Kidney tubule cell (primary cell): ENCODE data around the gene SUMF1.

ENCODE experiments used
- DNase-seq: peaks from one replicate; pipeline ENCODE4 v3.0.0-alpha.2; 2018; ENCODE audit warnings: low spot score

Gene SUMF1

DNA sequence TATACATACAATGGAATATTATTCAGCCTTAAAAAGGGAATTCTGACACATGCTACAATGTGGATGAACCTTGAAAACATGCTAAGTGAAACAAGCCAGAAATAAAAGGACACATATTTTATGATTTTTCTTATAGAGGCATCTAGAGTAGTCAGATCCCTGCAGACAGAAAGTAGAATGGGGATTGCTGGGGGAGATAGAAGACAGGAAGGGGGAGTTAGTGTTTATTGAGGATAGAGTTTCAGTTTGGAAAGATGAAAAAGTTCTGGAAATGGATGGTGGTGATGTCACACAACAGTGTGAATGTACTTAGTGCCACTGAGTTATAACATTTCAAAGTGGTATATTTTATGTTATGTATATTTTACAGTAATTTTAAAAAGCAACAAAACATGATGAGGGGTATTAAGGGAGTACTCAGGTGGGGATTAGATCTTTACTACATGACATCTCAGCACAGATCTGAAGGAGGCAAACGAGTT is 30.8 kb upstream of the SUMF1 start:
- DNase-seq = no peak

DNA sequence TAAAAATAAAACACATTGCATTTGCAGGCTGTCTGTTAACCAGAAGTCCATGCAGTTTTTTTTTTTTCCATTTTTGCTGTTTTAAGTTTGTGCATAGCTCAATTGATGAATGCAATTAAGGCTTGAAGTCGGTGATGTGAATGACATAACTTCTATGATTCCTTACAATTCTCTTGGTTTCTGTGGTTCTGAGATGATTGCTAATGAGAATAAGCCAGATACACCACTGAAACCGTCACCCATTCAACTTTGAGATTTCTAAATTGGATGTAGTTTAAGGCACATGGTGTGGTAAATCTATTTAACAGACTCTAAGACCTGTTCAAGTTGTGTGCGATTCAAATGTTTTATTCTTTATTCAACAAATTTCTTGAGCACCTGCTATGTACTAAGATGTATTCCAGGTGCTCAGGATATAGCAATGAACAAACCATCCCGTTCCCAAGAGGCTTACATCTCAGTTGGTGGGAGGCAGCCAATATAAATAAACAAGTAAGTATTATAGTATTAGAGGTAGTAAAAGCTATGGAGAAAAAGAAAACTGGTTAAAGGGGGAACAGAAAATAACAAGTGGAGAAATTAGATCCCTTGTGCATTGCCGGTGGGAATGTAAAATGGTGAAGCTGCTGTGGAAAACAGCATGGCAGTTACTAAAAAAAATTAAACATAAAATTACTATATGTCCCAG is 30.1 kb upstream of the SUMF1 start:
- no peak for DNase-seq

DNA sequence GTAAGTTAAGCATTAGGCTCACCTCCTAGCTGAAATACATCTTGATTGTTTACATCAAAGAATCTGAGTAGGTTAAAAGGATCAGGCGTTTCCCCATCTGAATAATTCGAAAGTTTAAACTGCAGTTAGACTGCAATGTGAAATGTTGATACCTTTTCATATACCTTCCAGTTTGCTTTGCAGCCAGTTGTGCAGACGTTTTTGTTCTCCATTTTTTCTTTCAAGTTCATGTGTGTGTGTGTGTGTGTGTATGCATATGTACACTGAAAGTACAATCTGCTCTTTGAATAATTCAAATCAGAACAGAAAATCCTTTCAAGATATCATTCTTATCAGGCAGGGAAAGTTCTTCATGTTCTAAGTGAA is 29.0 kb upstream of the SUMF1 start:
- no peak for DNase-seq

DNA sequence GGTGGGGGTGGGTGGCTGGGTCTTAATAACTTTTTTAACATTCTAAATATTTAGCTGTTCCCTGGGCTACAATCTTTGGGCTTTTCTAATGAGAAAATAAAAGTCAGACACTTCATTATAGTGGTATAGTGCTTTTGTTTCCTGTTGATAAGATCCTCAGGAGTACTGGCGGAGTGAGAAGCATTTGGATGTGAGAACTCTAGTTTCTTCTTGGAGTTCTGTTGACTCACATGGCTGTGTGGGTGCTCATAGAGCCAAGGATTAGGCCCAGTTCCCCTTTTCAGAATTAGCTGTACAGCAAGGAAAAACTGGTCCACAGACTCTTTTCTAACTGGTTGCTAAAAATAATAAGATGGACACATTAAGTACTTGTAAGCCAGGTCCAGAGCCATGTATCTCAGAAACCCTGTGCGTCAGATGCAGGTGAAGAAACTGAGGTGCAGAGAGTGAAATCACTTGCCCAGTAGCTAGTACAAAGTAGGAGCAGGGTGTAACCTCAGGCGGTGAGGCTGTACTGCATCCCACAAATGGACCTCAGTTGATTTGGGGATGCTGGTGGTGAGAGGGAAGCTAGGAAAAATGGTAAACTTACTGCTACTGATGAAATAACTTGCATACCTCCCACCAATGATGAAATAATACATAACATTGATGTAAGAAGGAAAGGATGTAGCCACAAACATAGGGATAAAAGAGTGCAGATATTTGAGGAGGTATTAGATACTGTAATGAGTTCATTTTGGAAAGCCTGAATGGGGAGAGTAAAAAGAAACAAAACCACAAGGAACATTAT is 28.4 kb upstream of the SUMF1 start:
- no peak for DNase-seq

DNA sequence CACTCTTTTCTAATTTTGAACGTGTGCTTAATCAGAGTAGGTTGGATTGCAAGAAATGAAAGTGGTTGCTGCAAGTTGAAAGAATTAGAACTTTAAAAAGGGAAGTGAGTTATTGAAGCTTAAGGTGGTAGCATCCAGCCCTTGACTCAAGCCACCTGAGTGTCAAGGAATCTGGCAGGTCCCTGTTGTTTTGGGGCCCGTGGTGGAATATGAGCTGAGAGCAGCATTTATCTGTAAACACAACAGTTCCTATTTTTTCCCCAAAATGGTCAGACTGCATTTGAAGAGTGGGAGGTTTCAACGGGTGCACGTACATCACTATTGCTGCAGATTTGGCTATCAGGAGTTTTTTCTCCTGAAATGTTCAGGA is 27.8 kb upstream of the SUMF1 start:
- no peak for DNase-seq

DNA sequence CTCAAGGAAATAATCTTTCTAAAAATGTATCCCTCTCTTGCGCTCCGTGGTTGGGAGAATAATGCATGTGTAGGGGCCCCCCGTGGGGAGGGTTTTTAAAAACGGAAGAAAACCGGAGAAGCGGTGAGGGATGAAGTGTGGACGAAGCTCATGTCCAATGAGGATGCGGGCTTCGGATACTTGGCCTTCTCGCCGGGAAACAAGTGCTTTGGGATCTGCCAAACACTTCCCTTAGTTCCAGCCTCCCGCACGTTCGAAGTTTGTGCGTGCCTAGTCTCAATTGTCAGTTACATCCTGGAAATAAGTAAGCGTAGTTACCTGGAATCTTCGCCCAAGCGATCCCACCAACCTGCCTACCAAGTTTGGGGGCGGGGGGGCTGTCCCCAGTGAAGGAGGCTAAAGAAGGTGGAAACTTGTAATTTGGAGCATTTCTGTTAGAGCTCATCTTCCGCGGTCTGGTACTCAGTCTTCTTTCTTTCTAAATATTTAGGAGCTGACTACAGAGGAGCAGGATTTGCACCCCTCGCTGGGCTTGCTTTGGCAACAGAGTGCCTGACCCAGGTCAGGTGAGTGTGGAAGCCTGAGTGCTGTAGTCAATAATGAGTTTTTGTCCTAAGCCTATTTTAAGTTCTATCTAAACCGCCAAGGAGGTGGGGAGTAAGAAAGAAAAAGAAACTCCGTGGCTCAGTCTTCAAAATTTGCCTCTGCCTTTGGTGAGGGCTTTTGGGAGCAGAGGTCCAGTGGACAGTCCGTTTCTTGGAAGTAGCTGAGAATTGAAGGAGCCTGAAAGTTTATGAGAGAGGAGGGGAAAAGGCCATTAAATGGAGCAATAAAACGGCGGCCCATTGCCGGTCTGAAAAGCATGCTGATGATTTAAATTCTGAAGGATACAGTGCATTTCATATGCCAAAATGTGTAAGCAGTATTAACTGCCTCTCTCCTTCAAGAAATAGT is 27.1 kb upstream of the SUMF1 start:
- DNase-seq = peak; percentile 22

DNA sequence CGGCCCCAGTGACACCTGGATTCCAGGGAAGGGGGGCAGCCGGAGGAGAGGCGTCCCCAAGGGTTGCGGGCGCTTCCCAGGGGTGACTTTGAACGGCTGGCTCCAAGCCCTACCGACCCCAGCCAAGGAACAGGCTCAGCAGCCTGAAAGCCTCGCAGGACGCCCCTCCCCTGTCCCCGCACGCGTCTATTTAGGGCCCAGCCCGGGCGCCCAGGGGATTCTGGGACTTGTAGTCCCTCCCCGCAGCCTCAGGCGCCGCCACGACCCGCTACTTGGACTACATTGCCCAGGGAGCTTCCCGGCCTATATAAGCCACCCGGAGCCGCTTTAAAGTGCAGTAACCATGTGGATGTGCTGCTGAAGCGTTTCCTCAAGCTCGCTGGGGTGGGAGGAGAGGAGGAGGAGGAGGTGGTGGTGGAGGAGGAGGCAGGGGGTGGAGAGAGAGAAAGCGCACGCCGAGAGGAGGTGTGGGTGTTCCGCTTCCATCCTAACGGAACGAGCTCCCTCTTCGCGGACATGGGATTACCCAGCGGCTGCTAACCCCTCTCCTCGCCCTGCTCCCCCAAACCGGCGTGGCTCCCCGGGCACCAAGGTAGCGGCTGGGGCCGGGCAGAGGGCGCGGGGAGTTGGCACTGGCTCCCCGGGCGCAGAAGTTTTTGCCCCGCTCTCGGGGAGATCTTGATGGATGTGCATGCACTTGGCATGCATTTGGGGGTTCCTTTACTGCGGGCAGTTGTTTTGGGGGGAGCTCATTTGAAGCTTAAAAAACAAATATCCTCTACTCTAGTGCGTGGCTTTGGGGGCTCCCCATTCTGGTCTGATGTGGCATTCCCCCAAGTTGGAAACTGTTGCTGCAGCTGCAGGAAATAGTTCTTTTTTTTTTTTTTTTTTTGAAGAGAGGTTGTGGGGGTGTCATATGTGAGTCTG is 26.2 kb upstream of the SUMF1 start, which contains the start of gene ITPR1:
ITPR1 (plus strand) TSS at position 335 of the 927 bp plus-strand sequence. CDS start 23,144 bp downstream, outside the sequence.
- peak; percentile 99 for DNase-seq

DNA sequence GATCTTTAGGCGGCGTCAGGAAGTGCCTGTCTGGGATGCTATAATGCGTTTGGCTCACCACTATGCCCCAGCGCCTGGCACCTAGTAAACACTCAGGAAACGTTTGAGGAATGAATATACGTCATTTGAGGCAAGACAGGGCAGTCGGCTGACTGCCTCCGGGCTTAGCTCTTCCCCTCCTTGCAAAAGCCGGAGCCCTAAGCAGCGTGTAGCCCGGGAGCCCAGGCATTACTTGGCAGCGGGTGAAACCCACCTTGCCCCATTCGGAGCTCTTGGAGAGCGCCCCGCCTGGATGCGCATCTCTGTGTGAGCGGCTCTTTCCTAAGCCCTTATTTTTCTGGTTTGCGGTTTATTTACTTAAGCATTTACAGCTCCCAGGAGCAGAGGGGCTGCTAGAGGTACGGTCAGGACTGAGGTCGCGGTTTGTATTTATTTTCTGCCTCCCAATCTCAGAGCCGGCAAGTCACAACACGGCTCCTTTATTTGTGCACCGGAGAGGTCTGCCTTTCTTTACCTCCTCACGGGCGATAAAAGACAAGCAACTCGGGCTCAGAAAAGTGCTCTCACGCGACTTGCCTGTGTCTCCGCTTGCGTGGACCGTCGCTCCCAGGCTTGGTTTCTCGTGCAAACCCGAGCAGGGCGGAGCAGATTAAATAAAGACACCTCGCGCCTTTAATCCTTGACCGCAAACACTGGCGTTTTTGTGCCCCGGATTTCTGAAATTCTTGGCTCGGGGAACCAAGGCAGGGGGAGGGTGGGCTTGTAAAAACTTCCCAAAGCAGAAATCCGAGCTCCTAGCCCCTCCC is 25.3 kb upstream of the SUMF1 start:
- DNase-seq = peak; percentile 79

DNA sequence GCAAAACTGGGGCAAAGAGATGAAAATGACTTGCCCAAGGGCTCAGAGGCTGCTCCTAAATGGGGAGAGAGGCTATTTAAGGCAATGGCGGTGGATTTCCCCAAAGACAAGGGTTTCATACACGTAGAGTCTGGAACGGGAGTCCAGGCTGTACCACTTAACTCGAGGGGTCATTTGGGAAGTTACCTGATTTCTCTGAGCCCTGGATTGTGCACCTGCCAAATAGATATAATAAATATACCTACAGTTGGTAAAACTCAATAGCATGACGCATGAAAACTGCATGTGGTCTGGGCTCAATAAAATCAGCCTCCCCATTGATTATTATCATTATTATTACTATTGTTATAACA is 24.8 kb upstream of the SUMF1 start:
- DNase-seq = no peak

DNA sequence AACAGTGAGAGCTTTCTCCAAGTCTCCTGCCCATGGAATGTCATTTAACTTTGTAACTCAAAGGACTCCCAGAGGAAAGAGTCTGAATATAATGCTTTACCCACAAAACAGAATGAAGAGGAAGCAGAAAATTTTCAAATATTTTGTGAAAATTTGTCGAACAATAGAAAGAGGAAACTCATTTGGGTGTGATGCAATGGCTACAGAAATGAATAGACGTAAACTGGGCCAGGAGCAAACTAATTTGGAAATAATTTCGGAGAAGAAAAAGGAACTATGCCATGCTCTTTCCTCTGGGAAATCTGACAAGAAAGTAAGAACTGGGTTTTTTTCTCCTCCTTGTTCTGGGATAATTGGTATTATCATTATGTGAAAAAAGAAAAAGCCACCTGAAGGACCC is 11.2 kb upstream of the SUMF1 start:
- no peak for DNase-seq

DNA sequence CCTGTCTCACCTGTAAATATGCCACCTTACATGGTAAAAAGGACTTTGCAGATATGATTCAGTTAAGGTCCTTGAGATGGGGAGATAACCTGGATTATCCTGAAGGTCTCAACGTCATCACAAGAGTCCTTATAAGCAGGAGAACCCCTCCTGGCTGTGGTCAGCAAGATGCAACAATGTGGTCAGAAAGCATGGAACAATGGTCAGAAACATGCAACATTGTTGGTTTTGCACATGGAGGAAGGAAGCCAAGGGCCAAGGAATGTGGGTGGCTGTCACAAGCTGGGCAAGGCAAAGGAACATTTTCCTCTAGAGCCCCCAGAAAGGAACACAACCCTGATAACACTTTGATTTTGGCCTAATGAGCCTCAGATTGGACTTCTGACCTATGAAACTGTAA is 9.4 kb upstream of the SUMF1 start:
- no peak for DNase-seq

DNA sequence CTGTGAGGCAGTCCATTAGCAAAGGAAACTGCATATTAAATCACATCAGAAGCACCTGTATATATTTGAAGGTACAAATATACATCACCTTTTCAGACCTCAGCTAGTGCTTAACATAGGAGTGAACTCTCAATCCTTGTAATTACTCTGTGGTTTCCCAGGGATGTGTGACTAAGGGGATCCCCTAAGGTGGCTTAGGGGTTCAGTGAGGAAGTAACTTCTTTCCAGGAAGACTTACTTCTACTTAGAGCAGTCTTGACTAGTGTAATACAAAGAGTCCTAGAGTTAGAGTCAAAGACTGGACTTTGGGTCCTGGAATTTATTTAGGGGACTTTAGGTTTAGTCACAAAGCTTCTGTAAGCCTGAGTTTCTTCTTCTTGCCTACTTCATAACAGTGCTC is 8.7 kb upstream of the SUMF1 start:
- no peak for DNase-seq

DNA sequence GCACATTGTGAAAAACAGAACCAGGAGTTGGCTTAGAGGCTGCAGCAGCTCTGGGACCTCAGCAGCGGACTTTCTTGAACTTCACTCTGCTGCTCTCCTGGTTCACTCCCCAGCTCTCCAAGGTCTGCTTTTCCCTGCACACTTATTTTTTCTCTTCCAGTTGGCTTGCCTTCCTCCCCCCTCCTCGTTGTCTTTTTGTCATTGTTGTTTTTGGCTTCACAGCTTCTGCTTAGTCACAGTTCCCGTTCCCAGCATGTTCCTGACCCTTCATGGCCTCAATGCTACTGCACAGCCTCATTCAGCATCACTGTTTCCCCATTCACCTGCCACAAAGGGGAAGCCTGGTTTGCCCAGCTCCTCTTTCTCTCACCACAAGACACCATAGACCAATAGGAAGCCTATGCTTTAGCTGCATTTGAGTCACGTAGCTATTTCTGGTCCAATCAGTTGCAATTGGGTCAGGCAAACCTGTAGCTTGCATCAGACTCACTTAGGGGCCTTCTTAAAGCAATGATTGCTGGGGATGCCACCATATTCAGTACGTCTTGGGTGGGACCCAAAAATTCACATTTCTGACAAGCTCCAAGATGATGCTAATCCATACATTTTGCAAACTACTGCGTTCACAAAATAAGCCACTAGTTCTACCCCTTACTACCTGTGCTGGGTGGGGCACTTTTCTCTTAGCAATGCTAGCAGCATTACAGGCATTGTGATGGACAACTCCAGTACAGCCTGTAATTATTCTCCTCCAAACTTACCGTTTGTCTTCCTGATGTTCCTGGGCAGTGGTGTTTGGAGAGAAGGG is 7.8 kb upstream of the SUMF1 start:
- DNase-seq = peak; percentile 77

DNA sequence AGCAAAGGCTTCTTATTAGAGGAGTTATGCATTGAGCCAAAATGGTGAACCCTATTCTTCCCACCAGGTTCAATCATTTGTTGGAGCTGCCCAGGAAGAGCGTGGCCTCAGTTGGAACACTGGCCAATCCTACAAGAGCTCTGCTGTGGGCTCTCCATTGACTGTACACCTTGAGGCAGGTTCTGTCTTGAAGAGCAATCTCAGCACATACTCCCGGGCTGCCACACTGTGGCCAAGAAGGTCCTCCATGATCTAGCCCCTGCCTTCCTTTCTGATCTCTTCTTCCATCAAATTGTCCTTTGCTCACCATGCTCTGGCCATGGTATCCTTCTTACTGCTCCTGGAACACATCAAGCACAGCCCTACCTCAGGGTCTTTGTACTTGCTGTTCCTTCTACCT is 5.7 kb upstream of the SUMF1 start:
- no peak for DNase-seq

DNA sequence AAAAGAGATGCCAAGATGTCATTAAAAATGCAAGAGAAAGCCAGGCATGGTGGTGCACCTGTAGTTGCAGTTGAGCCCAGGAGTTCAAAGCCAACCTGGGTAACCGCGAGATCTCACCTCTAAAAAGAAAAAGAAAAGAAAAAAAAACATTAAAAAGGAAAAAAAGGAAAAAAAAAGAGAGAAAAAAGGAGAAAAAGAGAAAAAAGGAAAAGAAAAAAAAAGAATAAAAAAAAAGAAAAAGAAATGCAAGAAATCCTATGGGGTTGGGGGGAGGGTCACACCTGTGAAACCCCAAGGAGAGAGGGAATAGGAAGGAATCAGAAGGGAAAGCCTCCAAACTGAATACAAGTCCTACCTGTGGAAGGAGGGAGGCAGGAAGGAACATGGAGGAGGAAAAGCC is 5.2 kb upstream of the SUMF1 start:
- DNase-seq = no peak

DNA sequence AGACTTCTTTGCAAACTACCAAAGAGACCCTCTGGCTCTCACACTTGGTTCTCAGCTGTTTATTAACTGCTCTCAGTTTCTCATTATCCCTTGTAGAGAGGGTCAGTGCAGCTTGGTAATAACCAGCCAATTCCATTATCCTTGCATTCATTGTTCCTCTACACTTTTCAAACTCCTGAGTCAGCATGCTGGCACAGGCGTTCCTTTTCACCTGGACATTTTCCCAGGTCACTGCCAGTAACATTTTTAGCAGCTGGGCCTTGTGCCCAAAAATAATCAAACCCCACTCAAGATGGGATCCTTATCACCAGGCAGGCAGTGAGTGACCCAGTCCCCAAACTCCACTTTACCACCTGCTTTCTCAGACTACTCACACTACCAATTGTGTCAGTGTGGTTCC is 4.8 kb upstream of the SUMF1 start:
- no peak for DNase-seq

DNA sequence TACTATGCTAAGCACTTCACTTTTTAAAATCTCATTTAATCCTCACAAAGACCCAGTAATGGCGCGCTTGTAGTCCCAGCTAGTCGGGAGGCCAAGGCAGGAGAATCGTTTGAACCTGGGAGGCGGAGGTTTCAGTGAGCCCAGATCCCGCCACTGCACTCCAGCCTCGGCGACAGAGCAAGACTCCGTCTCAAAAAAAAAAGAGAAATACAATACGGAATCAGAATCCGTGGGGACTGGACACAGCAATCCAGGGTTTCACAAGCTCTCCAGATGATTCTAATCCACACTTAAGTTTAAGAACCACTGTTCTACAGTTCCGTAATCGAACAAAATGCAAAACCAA is 426 bp upstream of the SUMF1 start:
- no peak for DNase-seq

DNA sequence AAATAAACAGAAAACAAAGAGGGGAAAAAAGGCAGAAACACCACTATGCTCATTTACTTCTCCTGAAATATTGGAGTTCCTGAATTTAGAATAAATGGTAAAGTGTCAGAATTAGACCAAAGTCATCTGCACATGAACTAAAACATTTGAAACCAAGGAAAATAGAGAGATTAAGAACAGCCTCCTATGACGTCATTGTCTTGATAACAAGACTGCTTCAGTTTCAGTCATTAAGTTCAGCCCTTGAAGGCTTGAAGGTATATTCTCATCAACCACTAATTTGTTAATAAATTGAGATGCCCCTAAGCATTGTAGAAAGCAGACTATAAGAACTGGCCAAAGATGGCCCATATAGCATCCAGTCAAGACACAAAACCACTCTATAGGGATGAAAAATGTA is 2.5 kb downstream of the SUMF1 start:
- DNase-seq = no peak

DNA sequence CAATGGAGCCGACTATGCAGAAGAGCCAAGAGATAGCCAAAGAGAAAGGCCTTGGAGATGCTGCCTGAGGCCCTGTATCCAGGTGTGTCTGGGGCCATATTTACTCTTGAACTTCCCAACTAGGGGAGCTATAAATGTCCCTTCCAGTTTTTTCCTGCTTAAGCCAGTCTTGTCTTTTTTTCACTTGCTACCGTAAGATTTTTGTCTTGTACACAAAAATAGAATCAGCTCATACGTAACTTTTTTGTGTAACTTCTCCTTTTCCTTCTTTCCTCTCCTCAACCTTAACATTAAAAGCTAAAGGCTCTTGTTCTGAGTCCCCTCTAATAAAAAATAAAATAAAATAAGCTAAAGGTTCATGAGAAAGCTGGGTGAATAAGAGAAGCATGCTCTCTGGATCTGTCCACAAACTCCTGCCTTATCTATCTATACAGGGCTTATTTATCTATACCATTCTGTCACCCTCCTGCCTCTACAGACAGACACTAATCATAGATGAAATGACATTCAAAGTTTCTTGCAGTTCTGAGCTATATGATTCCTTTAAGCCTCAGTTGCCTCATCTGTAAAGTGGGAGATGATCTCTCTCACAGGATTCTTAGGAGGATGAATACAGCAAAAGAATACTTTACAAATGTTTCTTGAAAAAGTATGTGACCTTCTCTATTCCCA is 4.6 kb downstream of the SUMF1 start:
- no peak for DNase-seq
